Panc1 (cell line): ENCODE results near the gene ZNRF3. TPM values are rescaled to one million over a fixed set of nuclear protein-coding genes. Genes with fewer than 3 reads are reported as not detected.

ENCODE experiments used
- ATAC-seq: fragments of 200-7000 bp; cut with Tn5 transposase; 2 replicates; pipeline ENCODE4 v1.9.1; 2020; ENCODE audit warnings: mild to moderate bottlenecking, moderate library complexity
- BruUV-seq: library from RNA; stranded (reverse); fragments of 400-500 nt; replicated peaks from 2 replicates; lab custom pipeline; 2021; lab: Mats Ljungman, UMichigan
- CTCF ChIA-PET: fragments of 300-600 bp; sonication (Branson Sonifier 250); formaldehyde crosslinking; loops from one replicate; lab custom pipeline; 2022; ENCODE audit warnings: antibody characterized with exemption; lab: Charles Lee
- POLR2A ChIA-PET: fragments of 300-600 bp; sonication (Branson Sonifier 250); formaldehyde crosslinking; loops from one replicate; lab custom pipeline; 2022; ENCODE audit warnings: antibody characterized with exemption; lab: Charles Lee
- DNase-seq: peaks from one replicate; pipeline ENCODE4 v3.0.0-alpha.2; 2010; ENCODE audit warnings: low read depth, low spot score
- H3K27ac ChIP-seq: 2 replicates; pipeline ENCODE4 v1.5.1; 2011; ENCODE audit warnings: mild to moderate bottlenecking, low read length, inconsistent platforms
- H3K27me3 ChIP-seq: fragments of 200-500 bp; sonication (Bioruptor generic); 2 replicates; pipeline ENCODE4 v1.6.0; 2014; ENCODE audit warnings: low read length, inconsistent platforms; ENCODE audit not compliant: control insufficient read depth, insufficient read depth
- H3K36me3 ChIP-seq: fragments of 200-500 bp; sonication (Bioruptor generic); 2 replicates; pipeline ENCODE4 v1.5.1; 2014; ENCODE audit warnings: inconsistent platforms, mild to moderate bottlenecking, low read length, moderate library complexity; ENCODE audit not compliant: control insufficient read depth, insufficient read depth
- H3K4me1 ChIP-seq: 2 replicates; pipeline ENCODE4 v1.5.1; 2011; ENCODE audit warnings: inconsistent platforms, mild to moderate bottlenecking, low read length, moderate library complexity; ENCODE audit not compliant: control insufficient read depth, insufficient read depth
- H3K4me3 ChIP-seq, 2 experiments: 2 replicates each; pipeline ENCODE4 v1.5.1; 2011 to 2012; ENCODE audit warnings: low read depth in 2 of 2, low read length in 2 of 2, mild to moderate bottlenecking in 2 of 2, inconsistent platforms in 1 of 2, moderate library complexity in 1 of 2
- H3K9me3 ChIP-seq: fragments of 200-500 bp; sonication (Bioruptor generic); 2 replicates; pipeline ENCODE4 v1.5.1; 2014; ENCODE audit warnings: low read depth, mild to moderate bottlenecking, inconsistent platforms, low read length, moderate library complexity; ENCODE audit not compliant: control insufficient read depth, insufficient read depth
- CTCF ChIP-seq: fragments of 450-650 bp; IDR thresholded peaks from 2 replicates; pipeline ENCODE4 v1.5.1; 2017; ENCODE audit warnings: mild to moderate bottlenecking
- POLR2AphosphoS5 ChIP-seq: IDR thresholded peaks from 2 replicates; pipeline ENCODE4 v1.6.1; 2012; ENCODE audit warnings: mild to moderate bottlenecking, low read depth, low read length, moderate library complexity
- REST ChIP-seq, 2 experiments: IDR thresholded peaks; 2 replicates each; pipeline ENCODE4 v1.6.1; 2011 to 2012; ENCODE audit warnings: low read depth in 2 of 2, control low read depth in 1 of 2, low read length in 1 of 2, mild to moderate bottlenecking in 1 of 2, moderate library complexity in 1 of 2; ENCODE audit not compliant: insufficient read depth in 1 of 2
- SIN3A ChIP-seq: IDR thresholded peaks from 2 replicates; pipeline ENCODE4 v1.6.1; 2012; ENCODE audit warnings: low read depth, mild to moderate bottlenecking, low read length, moderate library complexity, borderline replicate concordance; ENCODE audit not compliant: insufficient read depth
- TCF7L2 ChIP-seq: IDR thresholded peaks from 2 replicates; pipeline ENCODE4 v1.6.1; 2011; ENCODE audit warnings: mild to moderate bottlenecking, low read depth, low read length, inconsistent platforms
- in situ Hi-C: cut with HindIII; loops from 2 replicates; pipeline ENCODE4 v1.10.0; 2016; ENCODE audit warnings: low sequenced_read_pairs, low pct_unique_long_range_greater_than_20kb
- intact Hi-C: fragments of 100-400 bp; cut with micrococcal nuclease; formaldehyde crosslinking; loops from one replicate; pipeline ENCODE4 v1.10.0; 2022; ENCODE audit not compliant: unreplicated experiment
- total RNA-seq: library from RNA; stranded (reverse); gene quantifications from one replicate; pipeline ENCODE4 v1.2.1, GENCODE V29; 2021; ENCODE audit not compliant: unreplicated experiment

The ZNRF3 gene
- total RNA-seq, 1 experiment from 2014 or later = 7.3 TPM

- in situ Hi-C loops = no loop called here
- Histone ChIP-seq H3K9me3 (peaks cover 5% of the 10 kb centered on the region; the same call in 1 of the 2 replicates), H3K4me1 (no peaks in the 10 kb centered on the region), H3K4me3 (no peak overlapping the region), H3K27me3 (no peaks in the 10 kb centered on the region), H3K36me3 (no peaks in the 10 kb centered on the region), H3K27ac (no peak overlapping the region)
- no TSS peak for BruUV-seq
- intact Hi-C loops = loop anchor here (2.0 kb wide), 1 partner anchor 19 kb away; no protein-coding TSS in a partner anchor
- ATAC-seq = no peak
- no peak for DNase-seq
- no peak for TF ChIP-seq REST (IDR thresholded peaks at IDR 0.05; ENCODE audit: insufficient read depth in 1 of 2, low read depth in 2 of 2, low read length in 1 of 2)
- no peak for TF ChIP-seq SIN3A
- TF ChIP-seq TCF7L2 = no peak
- TF ChIP-seq CTCF = no peak
- TF ChIP-seq POLR2AphosphoS5 = no peak
- CTCF ChIA-PET = no interaction called here
- POLR2A ChIA-PET = no interaction called here
Measured at GRCh38 chr22:28949788-28950187, 66.4 kb downstream of the ZNRF3 start.

GRCh38 chr22:28950617-28951411 is 67.4 kb downstream of the ZNRF3 start:
- H3K27me3 ChIP-seq = no peaks in the 10 kb centered on the region
- no peaks in the 10 kb centered on the region for H3K36me3 ChIP-seq
- in situ Hi-C loops = no loop called here
- ATAC-seq (no peak), DNase-seq (no peak)
- no peak for TF ChIP-seq TCF7L2
- TF ChIP-seq REST (IDR thresholded peaks at IDR 0.05; ENCODE audit: insufficient read depth in 1 of 2, low read depth in 2 of 2, low read length in 1 of 2) = no peak
- no peak; the same call in 1 of the 2 replicates for TF ChIP-seq CTCF
- H3K27ac ChIP-seq = no peak overlapping the region
- H3K4me1 ChIP-seq = no peaks in the 10 kb centered on the region
- CTCF ChIA-PET = no interaction called here
- intact Hi-C loops = loop anchor here (2.0 kb wide), 1 partner anchor 20 kb away; no protein-coding TSS in a partner anchor
- peaks cover 5% of the 10 kb centered on the region; the same call in 1 of the 2 replicates for H3K9me3 ChIP-seq
- no peak overlapping the region for H3K4me3 ChIP-seq
- POLR2A ChIA-PET = no interaction called here
- BruUV-seq = no TSS peak
